ENCODE data around the gene ZIC5.

DNA sequence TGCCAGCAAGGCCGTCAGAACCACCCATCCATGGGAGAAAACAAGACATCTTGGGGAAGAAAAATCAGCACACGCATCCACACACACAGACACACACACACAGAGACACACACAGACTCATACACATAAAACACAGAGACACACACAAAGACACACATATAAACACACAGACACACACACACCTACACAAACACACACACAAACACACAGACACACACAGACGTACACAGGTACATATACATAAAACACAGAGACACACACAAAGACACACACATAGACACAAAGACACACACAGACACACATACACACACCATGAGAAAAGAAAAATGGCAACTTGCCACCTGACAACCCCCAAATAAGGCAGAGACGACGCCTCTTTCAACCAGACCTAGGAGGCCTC lies 40.6 kb downstream of the ZIC5 start:
- TF ChIP-seq CTCF (conservative IDR thresholded peaks at IDR 0.05; ENCODE audit: low read length) (no peak), EZH2phosphoT487 (IDR thresholded peaks at IDR 0.05; ENCODE audit: borderline replicate concordance) (no peak)

Data from Loucy (cell line).